Measurements from ENCODE around the gene JMJD6. TPM values are rescaled to one million over a fixed set of nuclear protein-coding genes. Genes with fewer than 3 reads are reported as not detected.

JMJD6 gene
- total and polyA plus RNA-seq, 2 of the 8 experiments (the other 6 are each of a cell fraction or from before 2014, with no cell fraction given), result 8.6 to 18.6 TPM

- H3K14ac ChIP-seq (ENCODE audit: insufficient read length), result no peak overlapping the region
- ChIA-PET POLR2A (ENCODE audit: partially characterized antibody) (interaction anchor here (0.8 to 8.4 kb wide), 6 partner anchors 8 to 168 kb away, joined by 3 to 181 read pairs (median 4); partner anchors contain the start of genes MFSD11, MXRA7 and SRSF2), CTCF (ENCODE audit: partially characterized antibody) (interaction anchor here (1.6 to 2.3 kb wide), 3 partner anchors 9 to 41 kb away, joined by 4 to 13 read pairs (median 7); no protein-coding TSS in a partner anchor)
- H3K36me3 ChIP-seq (ENCODE audit: control insufficient read depth in 2 of 4, insufficient read depth in 4 of 4, low read length in 3 of 4), result peaks cover 8 to 27% (median 19%) of the 10 kb centered on the region in 4 experiments; a peak in 6 of 8 replicates
- no peak overlapping the region for H2AFZ ChIP-seq (ENCODE audit: low read length)
- no peak overlapping the region for H2AK5ac ChIP-seq (ENCODE audit: low read depth, low read length)
- FAIRE-seq (no peak), DNase-seq (ENCODE audit: low read depth in 1 of 2, low spot score in 2 of 2) (no peak)
- peak overlapping the region; percentile 59 for H3K56ac ChIP-seq (replicated peaks; ENCODE audit: insufficient read length, low read depth, low read length)
- 37% methylated on average over 21 of the region's 38 CpGs; no CpG with 5 or more reads in 1 of the 2 experiments for WGBS, 2 experiments (ENCODE audit: extremely low coverage in 1 of 2, insufficient coverage in 1 of 2, insufficient read length in 1 of 2, insufficient replicate concordance in 2 of 2, low coverage in 1 of 2, low lambda C conversion rate in 2 of 2, missing lambda C conversion rate in 1 of 2)
- H3K79me1 ChIP-seq (ENCODE audit: low read depth, low read length), result peaks cover 7% of the 10 kb centered on the region
- peak overlapping the region; percentile 50 to 71 (median 61); a peak in 6 of 7 replicates for H3K9ac ChIP-seq (replicated peaks in 1 of 4; ENCODE audit: extremely low read depth in 1 of 4, low read depth in 3 of 4, low read length in 3 of 4)
- H3K23me2 ChIP-seq (ENCODE audit: low read depth, low read length), result peaks cover 11% of the 10 kb centered on the region
- H3K27me3 ChIP-seq (replicated peaks in 1 of 4; ENCODE audit: control insufficient read depth in 3 of 4, extremely low read depth in 1 of 4, insufficient read depth in 3 of 4, low read length in 3 of 4), result no peaks in the 10 kb centered on the region; a peak in 2 of 7 replicates
- peak overlapping the region; percentile 71; the same call in 1 of the 2 replicates for H3K27ac ChIP-seq (ENCODE audit: low read depth, low read length)
- H3K4me3 ChIP-seq (ENCODE audit: extremely low read depth in 1 of 4, insufficient read depth in 2 of 4, low read depth in 3 of 4, low read length in 4 of 4), result peak overlapping the region; percentile 68 to 99 (median 81)
- H2BK12ac ChIP-seq (ENCODE audit: low read depth, low read length), result no peak overlapping the region
- H3K79me2 ChIP-seq (ENCODE audit: control insufficient read depth in 1 of 2, insufficient read depth in 2 of 2, low read length in 2 of 2), result peaks cover 0 to 34% of the 10 kb centered on the region in 2 experiments; a peak in 2 of 4 replicates
- H3K9me3 ChIP-seq (ENCODE audit: insufficient read depth in 2 of 2, low read depth in 1 of 2, low read length in 1 of 2), result no peaks in the 10 kb centered on the region
- H2BK20ac ChIP-seq (ENCODE audit: low read length), result no peak overlapping the region
- peak overlapping the region; percentile 83 to 85 for H3K4me2 ChIP-seq (ENCODE audit: insufficient read depth in 1 of 2, low read depth in 2 of 2, low read length in 2 of 2)
- H3K18ac ChIP-seq (ENCODE audit: extremely low read depth, low read length), result no peak overlapping the region
- H2BK15ac ChIP-seq (ENCODE audit: low read length), result no peak overlapping the region
- no peak overlapping the region for H4K5ac ChIP-seq (ENCODE audit: insufficient read length, low read depth, low read length)
- H4K8ac ChIP-seq (ENCODE audit: extremely low read depth, insufficient read depth, low read length), result no peak overlapping the region
- H4K91ac ChIP-seq (replicated peaks; ENCODE audit: insufficient read length, low read length), result no peak overlapping the region
- H3K4me1 ChIP-seq (replicated peaks in 1 of 4; ENCODE audit: control insufficient read depth in 3 of 4, insufficient read depth in 4 of 4, low read length in 3 of 4), result peaks cover 0 to 9% (median 2%) of the 10 kb centered on the region in 4 experiments; a peak in 5 of 7 replicates
- no peak overlapping the region for H3K4ac ChIP-seq (replicated peaks; ENCODE audit: insufficient read length, low read depth, low read length)
- no peak overlapping the region for H2BK120ac ChIP-seq (replicated peaks; ENCODE audit: low read depth, low read length)
- no peak overlapping the region for H2BK5ac ChIP-seq (ENCODE audit: low read depth, low read length)
- TF ChIP-seq TBP (IDR thresholded peaks at IDR 0.05; ENCODE audit: low read depth, low read length) (no peak), SIN3A (conservative IDR thresholded peaks at IDR 0.05 in 1 of 2, IDR thresholded peaks at IDR 0.05 in 1 of 2; ENCODE audit: low read depth in 1 of 2, low read length in 2 of 2) (no peak), SP2 (IDR thresholded peaks at IDR 0.05; ENCODE audit: low read length) (no peak), HDAC2 (IDR thresholded peaks at IDR 0.05; ENCODE audit: borderline replicate concordance in 1 of 2, low read depth in 2 of 2, low read length in 2 of 2) (0 out of 4 replicates have a peak, but pooled peaks of 1 of the 2 experiments have one; percentile 73), RBBP5 (IDR thresholded peaks at IDR 0.05; ENCODE audit: borderline replicate concordance, low read depth, low read length) (peak; percentile 3; the same call in 1 of the 2 replicates)
- TF ChIP-seq, protein P1, sequence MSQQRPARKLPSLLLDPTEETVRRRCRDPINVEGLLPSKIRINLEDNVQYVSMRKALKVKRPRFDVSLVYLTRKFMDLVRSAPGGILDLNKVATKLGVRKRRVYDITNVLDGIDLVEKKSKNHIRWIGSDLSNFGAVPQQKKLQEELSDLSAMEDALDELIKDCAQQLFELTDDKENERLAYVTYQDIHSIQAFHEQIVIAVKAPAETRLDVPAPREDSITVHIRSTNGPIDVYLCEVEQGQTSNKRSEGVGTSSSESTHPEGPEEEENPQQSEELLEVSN (IDR thresholded peaks at IDR 0.05), result no peak
- peaks cover 0 to 10% of the 10 kb centered on the region in 2 experiments for H4K20me1 ChIP-seq (replicated peaks in 1 of 2; ENCODE audit: control insufficient read depth in 1 of 2, insufficient read depth in 2 of 2, low read length in 2 of 2)
- H3K23ac ChIP-seq (ENCODE audit: insufficient read length), result no peak overlapping the region
Measured at GRCh38 chr17:76725580-76726230, 701 bp downstream of the JMJD6 start.

All from H1 (cell line).